Glutamatergic neuron (in vitro differentiated cells): ENCODE data around the gene SNX7. TPM values are rescaled to one million over a fixed set of nuclear protein-coding genes. Genes with fewer than 3 reads are reported as not detected.
A peak's percentile ranks its signal among the peaks of the same experiment; 100 is the strongest.

Experiments
- DNase-seq: peaks from one replicate; pipeline ENCODE4 v3.0.0; 2022
- H3K27ac Mint-ChIP-seq: one replicate; pipeline ENCODE4 v1.8.0; 2020; ENCODE audit warnings: mild to moderate bottlenecking, mixed read lengths, inconsistent platforms; ENCODE audit not compliant: unreplicated experiment
- H3K27me3 Mint-ChIP-seq: one replicate; pipeline ENCODE4 v1.8.0; 2020; ENCODE audit warnings: mild to moderate bottlenecking, moderate library complexity, mixed read lengths, inconsistent platforms; ENCODE audit not compliant: unreplicated experiment
- H3K36me3 Mint-ChIP-seq: one replicate; pipeline ENCODE4 v1.8.0; 2020; ENCODE audit warnings: mild to moderate bottlenecking, mixed read lengths, inconsistent platforms; ENCODE audit not compliant: unreplicated experiment
- H3K4me1 Mint-ChIP-seq: one replicate; pipeline ENCODE4 v1.8.0; 2020; ENCODE audit warnings: mild to moderate bottlenecking, low read depth, mixed read lengths, inconsistent platforms; ENCODE audit not compliant: unreplicated experiment
- H3K4me3 Mint-ChIP-seq: one replicate; pipeline ENCODE4 v1.8.0; 2020; ENCODE audit warnings: mild to moderate bottlenecking, mixed read lengths, inconsistent platforms; ENCODE audit not compliant: unreplicated experiment
- H3K9me3 Mint-ChIP-seq: one replicate; pipeline ENCODE4 v1.8.0; 2020; ENCODE audit warnings: mild to moderate bottlenecking, moderate library complexity, mixed read lengths, inconsistent platforms; ENCODE audit not compliant: unreplicated experiment
- total RNA-seq: library from RNA; stranded (reverse); fragmentation: NEBNext Ultra II Directional; extraction: Animal tissue kit (Norgen Biotek cat#: 25700); gene quantifications from one replicate; pipeline ENCODE4 v1.2.1, GENCODE V29; 2021; ENCODE audit not compliant: unreplicated experiment
- TF ChIP-seq, protein P1 (sequence below): fragments of 200-600 bp; sonication (generic); IDR thresholded peaks from one replicate; pipeline ENCODE4 v1.5.0; 2021; ENCODE audit not compliant: partially characterized antibody, unreplicated experiment

SNX7 gene
- total RNA-seq, 1 donor from 2014 or later = 20.3 TPM

GRCh38 chr1:98707556-98707955, 46.0 kb downstream of the SNX7 start:
- H3K36me3 Mint-ChIP-seq = peaks cover 6% of the 10 kb centered on the region
- peaks cover 5% of the 10 kb centered on the region for H3K4me1 Mint-ChIP-seq
- no peak overlapping the region for H3K4me3 Mint-ChIP-seq
- DNase-seq = no peak
- no peaks in the 10 kb centered on the region for H3K27me3 Mint-ChIP-seq
- H3K9me3 Mint-ChIP-seq = no peaks in the 10 kb centered on the region
- no peak overlapping the region for H3K27ac Mint-ChIP-seq
- TF ChIP-seq, protein P1, sequence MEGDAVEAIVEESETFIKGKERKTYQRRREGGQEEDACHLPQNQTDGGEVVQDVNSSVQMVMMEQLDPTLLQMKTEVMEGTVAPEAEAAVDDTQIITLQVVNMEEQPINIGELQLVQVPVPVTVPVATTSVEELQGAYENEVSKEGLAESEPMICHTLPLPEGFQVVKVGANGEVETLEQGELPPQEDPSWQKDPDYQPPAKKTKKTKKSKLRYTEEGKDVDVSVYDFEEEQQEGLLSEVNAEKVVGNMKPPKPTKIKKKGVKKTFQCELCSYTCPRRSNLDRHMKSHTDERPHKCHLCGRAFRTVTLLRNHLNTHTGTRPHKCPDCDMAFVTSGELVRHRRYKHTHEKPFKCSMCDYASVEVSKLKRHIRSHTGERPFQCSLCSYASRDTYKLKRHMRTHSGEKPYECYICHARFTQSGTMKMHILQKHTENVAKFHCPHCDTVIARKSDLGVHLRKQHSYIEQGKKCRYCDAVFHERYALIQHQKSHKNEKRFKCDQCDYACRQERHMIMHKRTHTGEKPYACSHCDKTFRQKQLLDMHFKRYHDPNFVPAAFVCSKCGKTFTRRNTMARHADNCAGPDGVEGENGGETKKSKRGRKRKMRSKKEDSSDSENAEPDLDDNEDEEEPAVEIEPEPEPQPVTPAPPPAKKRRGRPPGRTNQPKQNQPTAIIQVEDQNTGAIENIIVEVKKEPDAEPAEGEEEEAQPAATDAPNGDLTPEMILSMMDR = no peak

- Mint-ChIP-seq H3K36me3 (peaks cover 6% of the 10 kb centered on the region), H3K9me3 (no peaks in the 10 kb centered on the region), H3K27ac (peak overlapping the region; percentile 49), H3K4me3 (no peak overlapping the region), H3K4me1 (peaks cover 5% of the 10 kb centered on the region), H3K27me3 (no peaks in the 10 kb centered on the region)
- no peak for DNase-seq
- TF ChIP-seq, protein P1 = no peak
These were observed 48.4 kb downstream of the SNX7 start for GRCh38 chr1:98709906-98710305.

- TF ChIP-seq, protein P1 = no peak
- peaks cover 9% of the 10 kb centered on the region for H3K36me3 Mint-ChIP-seq
- no peaks in the 10 kb centered on the region for H3K9me3 Mint-ChIP-seq
- peak; percentile 19 for DNase-seq
- H3K27ac Mint-ChIP-seq = no peak overlapping the region
- H3K27me3 Mint-ChIP-seq = no peaks in the 10 kb centered on the region
- H3K4me1 Mint-ChIP-seq = peaks cover 8% of the 10 kb centered on the region
- H3K4me3 Mint-ChIP-seq = no peak overlapping the region
These were observed 62.1 kb downstream of the SNX7 start for GRCh38 chr1:98723574-98723973.

DNA sequence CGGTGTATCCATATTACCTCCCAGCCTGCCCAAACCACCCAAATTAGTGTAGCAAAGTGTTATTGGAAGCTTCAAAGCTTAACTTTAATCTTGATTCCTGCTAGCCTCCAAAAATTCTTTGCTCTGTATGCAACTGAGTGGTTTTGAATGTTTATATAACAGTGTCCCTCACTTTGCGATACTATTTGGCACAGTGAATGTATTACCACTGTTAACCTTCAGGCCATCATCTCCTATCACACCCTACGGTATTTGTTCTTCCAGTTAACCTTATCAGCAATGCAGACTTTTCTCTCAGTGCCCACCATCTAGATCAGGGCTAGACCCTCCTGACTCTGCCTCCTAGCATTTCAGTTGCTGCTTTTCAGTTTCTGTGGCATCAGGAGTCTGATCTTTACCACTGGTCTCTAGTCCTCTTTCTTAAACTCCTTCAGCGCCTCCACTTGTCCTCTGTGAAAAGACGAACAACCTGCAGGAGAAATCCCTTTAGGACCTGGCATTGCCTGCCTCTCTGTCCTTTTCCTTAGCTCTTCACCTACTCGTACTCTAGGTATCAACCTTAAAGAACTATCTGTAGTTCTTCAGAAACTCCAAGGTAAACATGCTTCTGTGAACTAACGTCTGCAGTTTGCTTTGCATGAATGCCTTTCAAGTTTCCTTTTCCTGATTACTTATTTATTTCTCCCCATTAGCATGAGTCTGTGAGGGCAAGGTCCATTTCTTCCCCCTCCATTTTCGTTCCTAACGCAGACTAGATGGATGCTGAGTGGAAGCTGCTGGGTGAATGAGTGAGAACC, 71.7 kb downstream of the SNX7 start:
- Mint-ChIP-seq H3K4me1 (no peaks in the 10 kb centered on the region), H3K9me3 (peaks cover 2% of the 10 kb centered on the region), H3K27me3 (no peaks in the 10 kb centered on the region), H3K4me3 (no peak overlapping the region), H3K36me3 (no peaks in the 10 kb centered on the region), H3K27ac (no peak overlapping the region)
- TF ChIP-seq, protein P1 = no peak
- DNase-seq = no peak

- Mint-ChIP-seq H3K27ac (no peak overlapping the region), H3K4me1 (no peaks in the 10 kb centered on the region), H3K36me3 (no peaks in the 10 kb centered on the region), H3K27me3 (no peaks in the 10 kb centered on the region), H3K4me3 (no peak overlapping the region), H3K9me3 (peaks cover 2% of the 10 kb centered on the region)
- no peak for DNase-seq
- TF ChIP-seq, protein P1 = no peak
These were observed 72.2 kb downstream of the SNX7 start for GRCh38 chr1:98733782-98734112.
